Ovary (tissue), 9 donors: Measurements from ENCODE around the gene TDRKH. TPM values are rescaled to one million over a fixed set of nuclear protein-coding genes. Genes with fewer than 3 reads are reported as not detected.

Experiments used
- DNase-seq, 5 donors: peaks; one replicate each; pipeline ENCODE4 v3.0.0-alpha.2; 2019 to 2020
- H3K27ac ChIP-seq, 2 donors: fragments of 200-600 bp; one replicate each; pipeline versions ENCODE4 v1.5.1 to v1.8.0; 2019 to 2022
- H3K27me3 ChIP-seq: fragments of 200-600 bp; one replicate; pipeline ENCODE4 v1.8.0; 2022
- H3K36me3 ChIP-seq: fragments of 200-600 bp; sonication (generic); one replicate; pipeline ENCODE4 v1.5.1; 2019
- H3K4me1 ChIP-seq: one replicate; pipeline ENCODE4 v1.8.1; 2013; ENCODE audit warnings: mild to moderate bottlenecking, moderate library complexity; ENCODE audit not compliant: insufficient read depth
- H3K4me3 ChIP-seq: fragments of 200-600 bp; sonication (generic); one replicate; pipeline ENCODE4 v1.5.1; 2017
- H3K9me3 ChIP-seq, 2 donors: fragments of 200-600 bp in 1 of 2; sonication (generic) in 1 of 2; one replicate each; pipeline versions ENCODE4 v1.5.1 to v1.8.1; 2013 to 2019; ENCODE audit warnings: mild to moderate bottlenecking in 1 of 2, moderate library complexity in 1 of 2
- EP300 ChIP-seq: sonication (generic); formaldehyde crosslinking; IDR thresholded peaks from one replicate; pipeline ENCODE4 v1.6.1; 2017; ENCODE audit warnings: antibody characterized with exemption
- POLR2A ChIP-seq: fragments of 450-650 bp; IDR thresholded peaks from one replicate; pipeline ENCODE4 v1.6.1; 2017; ENCODE audit warnings: antibody characterized with exemption, mild to moderate bottlenecking, moderate library complexity
- WGBS, 3 donors: extraction: QIAGEN DNeasy Blood & Tissue Kit in 1 of 3; methylation state at CpG; one replicate each; pipeline versions ENCODE4 v1.1.5 to v1.1.7; 2013 to 2017; 5-methylcytosine and 5-hydroxymethylcytosine counted together
- intact Hi-C, 4 donors: fragments of 100-400 bp; cut with DNase I; formaldehyde crosslinking; loops; one replicate each; pipeline versions ENCODE4 v1.11.0 to v1.15.1; 2022 to 2023
- polyA plus RNA-seq, 2 donors: library from polyadenylated mRNA; stranded (reverse); fragments of 200-250 nt in 1 of 2; fragments of 350-450 nt in 1 of 2; fragmentation: Illumina TruSeq in 1 of 2; extraction: RNeasy Lipid Tissue Mini Kit (QIAGEN cat#74804) in 1 of 2; gene quantifications; one replicate each; pipeline ENCODE4 v1.2.3, GENCODE V29; 2013 to 2014
- total RNA-seq, 7 donors: library from RNA; depleted of rRNA in 2 of 7; stranded (reverse); fragments of >200 nt in 2 of 7; fragmentation: NEBNext Ultra II Directional in 3 of 7; extraction: Animal tissue kit (Norgen Biotek cat#: 25700) in 3 of 7; gene quantifications; one replicate each; pipeline versions ENCODE4 v1.1.0 to v1.2.4, GENCODE V29; 2016 to 2023
- TF ChIP-seq, protein P1 (sequence below), 3 donors: fragments of 450-650 bp in 2 of 3; fragments of 200-600 bp in 1 of 3; IDR thresholded peaks; one replicate each; pipeline versions ENCODE4 v1.5.1 to v1.8.0; 2016 to 2022; ENCODE audit warnings: antibody characterized with exemption in 3 of 3, mild to moderate bottlenecking in 1 of 3
- donor health status: DM: no; HTN: no; CAD: no; lungs with moderate emphysema.
- donor health status: DM: no; HTN: no; CAD: no.
- donor health status: Bipolar disorder and iron deficiency.
- donor health status: DM: yes; HTN: yes; CAD: no.
- donor health status: DM: no; HTN: no; CAD: no.
- donor health status: DM: yes; HTN: yes; CAD: no.

Gene TDRKH
- total and polyA plus RNA-seq, 9 donors: 1.5 to 6.6 (median 3.2) TPM

DNA sequence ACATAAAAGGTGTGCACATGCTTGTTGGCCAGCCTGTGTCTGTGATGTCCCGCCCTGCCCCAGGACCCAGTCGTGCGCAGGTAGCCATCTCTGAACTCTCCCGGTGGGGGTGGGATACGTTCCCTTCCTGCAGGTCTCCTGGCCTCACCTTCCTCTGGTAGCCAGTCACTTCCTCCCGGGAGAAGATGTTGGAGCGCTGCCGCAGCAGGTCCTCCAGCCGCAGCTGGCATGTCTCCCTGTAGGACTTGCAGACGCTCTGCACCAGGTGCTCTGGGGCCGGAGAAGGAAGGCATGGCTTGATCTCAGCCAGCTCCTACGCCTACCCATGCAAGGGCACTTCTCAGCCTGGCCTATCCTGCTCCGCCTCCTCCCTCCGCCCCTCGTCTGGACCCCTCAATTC lies 24.1 kb upstream of the TDRKH start:
- TF ChIP-seq, protein P1, sequence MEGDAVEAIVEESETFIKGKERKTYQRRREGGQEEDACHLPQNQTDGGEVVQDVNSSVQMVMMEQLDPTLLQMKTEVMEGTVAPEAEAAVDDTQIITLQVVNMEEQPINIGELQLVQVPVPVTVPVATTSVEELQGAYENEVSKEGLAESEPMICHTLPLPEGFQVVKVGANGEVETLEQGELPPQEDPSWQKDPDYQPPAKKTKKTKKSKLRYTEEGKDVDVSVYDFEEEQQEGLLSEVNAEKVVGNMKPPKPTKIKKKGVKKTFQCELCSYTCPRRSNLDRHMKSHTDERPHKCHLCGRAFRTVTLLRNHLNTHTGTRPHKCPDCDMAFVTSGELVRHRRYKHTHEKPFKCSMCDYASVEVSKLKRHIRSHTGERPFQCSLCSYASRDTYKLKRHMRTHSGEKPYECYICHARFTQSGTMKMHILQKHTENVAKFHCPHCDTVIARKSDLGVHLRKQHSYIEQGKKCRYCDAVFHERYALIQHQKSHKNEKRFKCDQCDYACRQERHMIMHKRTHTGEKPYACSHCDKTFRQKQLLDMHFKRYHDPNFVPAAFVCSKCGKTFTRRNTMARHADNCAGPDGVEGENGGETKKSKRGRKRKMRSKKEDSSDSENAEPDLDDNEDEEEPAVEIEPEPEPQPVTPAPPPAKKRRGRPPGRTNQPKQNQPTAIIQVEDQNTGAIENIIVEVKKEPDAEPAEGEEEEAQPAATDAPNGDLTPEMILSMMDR (IDR thresholded peaks at IDR 0.05): no peak
- TF ChIP-seq EP300: no peak
- no peak for TF ChIP-seq POLR2A
- intact Hi-C loops: no loop called here
- DNase-seq: no peak
- 77 to 83% (median 77%) methylated on average over 15 of the region's 15 CpGs for WGBS, 3 donors
- no peaks in the 10 kb centered on the region for H3K27me3 ChIP-seq
- H3K36me3 ChIP-seq: no peaks in the 10 kb centered on the region
- H3K4me3 ChIP-seq: no peak overlapping the region
- H3K9me3 ChIP-seq: no peaks in the 10 kb centered on the region
- no peak overlapping the region for H3K27ac ChIP-seq
- no peaks in the 10 kb centered on the region for H3K4me1 ChIP-seq

DNA sequence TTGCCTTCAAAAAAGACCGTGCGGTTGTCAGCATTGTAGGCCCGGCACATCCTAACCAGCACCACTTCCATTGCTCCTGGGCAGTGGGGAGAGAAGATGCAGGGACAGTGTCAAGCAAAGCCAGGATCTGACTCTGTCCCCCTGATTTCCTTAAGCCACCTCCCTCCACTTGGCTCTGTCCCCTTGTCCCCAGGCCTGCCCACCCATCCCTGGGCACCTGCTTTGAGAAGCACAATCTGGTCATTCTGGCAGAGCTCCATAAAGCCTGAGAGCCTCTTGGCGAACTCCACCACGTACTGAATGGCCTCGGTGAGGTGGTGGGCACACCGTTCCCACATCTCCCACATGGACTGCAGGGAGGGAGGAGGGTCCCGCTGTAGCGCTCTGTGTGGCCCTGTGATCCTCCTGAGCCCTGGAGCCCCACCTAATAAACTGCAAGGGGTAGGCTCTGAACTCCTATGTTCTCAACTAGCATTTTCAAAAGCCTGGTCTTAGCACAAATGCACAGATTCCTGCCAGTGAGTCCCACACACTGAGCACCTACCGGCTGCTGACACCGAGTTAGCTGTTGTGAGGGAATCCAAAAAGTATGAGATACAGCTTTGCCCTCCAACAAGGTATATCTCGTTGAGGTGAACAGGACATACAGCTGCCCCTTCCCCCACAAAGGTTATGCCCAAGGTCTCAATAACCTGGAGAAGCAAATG lies 23.1 kb upstream of the TDRKH start:
- TF ChIP-seq, protein P1 (IDR thresholded peaks at IDR 0.05): no peak
- no peak for TF ChIP-seq POLR2A
- TF ChIP-seq EP300: no peak

DNA sequence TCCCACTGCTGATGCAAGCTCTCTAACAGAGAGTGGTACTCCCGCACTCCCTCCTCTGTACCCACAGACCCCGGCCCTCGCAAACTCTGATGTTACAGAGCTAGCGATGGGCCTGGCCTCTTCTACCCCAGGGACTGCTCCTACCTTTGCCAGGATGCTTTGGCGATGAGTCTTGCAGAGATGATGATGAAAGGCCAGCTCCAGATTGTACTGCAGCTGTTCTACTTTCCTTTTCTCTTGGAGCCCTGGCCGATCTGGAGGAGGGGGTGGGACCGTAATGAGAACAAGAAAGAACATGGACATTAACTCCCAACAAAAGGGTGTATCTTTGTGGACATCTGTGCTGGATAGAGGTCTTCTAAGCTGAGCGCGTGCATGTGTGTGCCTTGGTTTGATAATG lies 20.9 kb upstream of the TDRKH start:
- 65 to 76% (median 67%) methylated on average over 9 of the region's 9 CpGs for WGBS, 3 donors
- intact Hi-C loops: no loop called here
- TF ChIP-seq, protein P1 (IDR thresholded peaks at IDR 0.05): no peak
- TF ChIP-seq POLR2A: no peak
- no peak for TF ChIP-seq EP300
- DNase-seq: no peak
- Histone ChIP-seq H3K27me3 (no peaks in the 10 kb centered on the region), H3K9me3 (no peaks in the 10 kb centered on the region), H3K36me3 (no peaks in the 10 kb centered on the region), H3K27ac (no peak overlapping the region), H3K4me1 (no peaks in the 10 kb centered on the region), H3K4me3 (no peak overlapping the region)

More for the DNA sequence above, 23.1 kb upstream of the TDRKH start:
- whole genome bisulfite sequencing, 3 donors: 77 to 79% (median 78%) methylated on average over 12 of the region's 12 CpGs
- H3K27ac ChIP-seq: no peak overlapping the region
- H3K4me1 ChIP-seq: no peaks in the 10 kb centered on the region
- no peaks in the 10 kb centered on the region for H3K36me3 ChIP-seq
- DNase-seq: no peak
- no peaks in the 10 kb centered on the region for H3K9me3 ChIP-seq
- H3K4me3 ChIP-seq: no peak overlapping the region
- H3K27me3 ChIP-seq: no peaks in the 10 kb centered on the region
- intact Hi-C loops: no loop called here

DNA sequence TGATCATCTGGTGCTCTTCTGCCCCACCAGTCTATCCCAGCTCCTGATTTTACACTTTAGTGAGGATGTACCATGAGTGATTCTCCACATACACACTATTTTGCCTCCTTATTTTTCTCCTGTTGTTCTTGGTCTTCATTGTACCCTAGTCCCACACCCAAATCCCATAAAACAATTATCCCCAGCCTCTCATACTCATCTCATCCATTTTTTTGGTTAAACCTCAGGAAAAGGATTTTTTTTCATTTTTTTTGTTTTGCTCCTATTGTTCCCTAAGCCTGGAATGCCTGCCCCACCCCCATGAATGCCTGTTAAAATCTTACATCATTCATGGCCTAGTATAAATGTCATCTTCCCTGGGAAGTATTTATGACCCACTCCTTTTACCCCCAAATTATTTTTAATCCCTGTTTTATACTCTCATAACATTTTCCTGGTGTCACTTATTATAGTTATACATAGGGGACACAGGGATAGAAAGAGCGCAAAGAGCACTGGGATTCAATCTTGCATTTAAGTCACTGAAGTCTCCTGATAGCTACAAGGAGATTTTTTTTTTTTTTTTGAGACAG lies 19.8 kb upstream of the TDRKH start:
- H3K27ac ChIP-seq: no peak overlapping the region
- no peaks in the 10 kb centered on the region for H3K4me1 ChIP-seq
- H3K27me3 ChIP-seq: no peaks in the 10 kb centered on the region
- no peak for DNase-seq
- no peak overlapping the region for H3K4me3 ChIP-seq
- intact Hi-C loops: no loop called here
- 95 to 100% (median 97%) methylated on average over 1 of the region's 1 CpG for WGBS, 3 donors
- TF ChIP-seq, protein P1 (IDR thresholded peaks at IDR 0.05): no peak
- TF ChIP-seq POLR2A (no peak), EP300 (no peak)
- no peaks in the 10 kb centered on the region for H3K36me3 ChIP-seq
- no peaks in the 10 kb centered on the region for H3K9me3 ChIP-seq
